Endothelial cell of umbilical vein (primary cell): ENCODE data around the gene TESK2. TPM values are rescaled to one million over a fixed set of nuclear protein-coding genes. Genes with fewer than 3 reads are reported as not detected.
"Not testable (repeated sequence)": the region's sequence is repeated elsewhere in the genome, so short reads cannot be mapped to it uniquely, and the experiment has no call there.

Source experiments
- BruUV-seq: library from RNA; stranded (reverse); fragments of 400-500 nt; replicated peaks from 2 replicates; lab custom pipeline; 2021; lab: Mats Ljungman, UMichigan
- CTCF ChIA-PET: fragments of 300-600, 350-600 bp; sonication (Branson Sonifier 250); formaldehyde crosslinking; loops from one replicate; lab custom pipeline; 2021; ENCODE audit warnings: antibody characterized with exemption, inconsistent platforms; lab: Charles Lee
- POLR2A ChIA-PET: fragments of 300-600, 350-600 bp; sonication (Branson Sonifier 250); formaldehyde crosslinking; loops from one replicate; lab custom pipeline; 2021; ENCODE audit warnings: antibody characterized with exemption, inconsistent platforms; lab: Charles Lee
- DNase-seq: peaks from one replicate; pipeline ENCODE4 v3.0.0-alpha.2; 2011; ENCODE audit warnings: low read depth, low spot score
- FAIRE-seq: peaks from 2 replicates; lab custom pipeline; 2011; peaks lifted over from hg19 to GRCh38; lab: Jason Lieb, UNC
- H2AFZ ChIP-seq: 2 replicates; pipeline ENCODE4 v1.6.0; 2012; ENCODE audit warnings: low read depth, low read length, control low read depth, inconsistent platforms
- H3K27ac ChIP-seq: 2 replicates; pipeline ENCODE4 v1.5.1; 2011; ENCODE audit warnings: low read depth, mild to moderate bottlenecking, control low read depth, low read length, moderate library complexity; ENCODE audit not compliant: insufficient read depth
- H3K27me3 ChIP-seq, 2 experiments: 2 replicates each; pipeline versions ENCODE4 v1.6.0 to v1.6.1; 2011; ENCODE audit warnings: low read length in 2 of 2, mixed read lengths in 1 of 2; ENCODE audit not compliant: control insufficient read depth in 2 of 2, insufficient read depth in 2 of 2
- H3K36me3 ChIP-seq, 2 experiments: 2 replicates in 1 of 2; 3 replicates in 1 of 2; pipeline ENCODE4 v1.5.1; 2011; ENCODE audit warnings: low read length in 2 of 2, mild to moderate bottlenecking in 1 of 2, moderate library complexity in 1 of 2; ENCODE audit not compliant: control insufficient read depth in 2 of 2, insufficient read depth in 2 of 2; ENCODE audit errors: extremely low read depth in 1 of 2
- H3K4me1 ChIP-seq: 3 replicates; pipeline ENCODE4 v1.5.1; 2011; ENCODE audit warnings: mild to moderate bottlenecking, low read length; ENCODE audit not compliant: control insufficient read depth, insufficient read depth; ENCODE audit errors: extremely low read depth
- H3K4me2 ChIP-seq: 2 replicates; pipeline ENCODE4 v1.6.1; 2011; ENCODE audit warnings: low read length, control low read depth, mixed read lengths; ENCODE audit not compliant: insufficient read depth
- H3K4me3 ChIP-seq, 3 experiments: fragments of 200-600 bp in 1 of 3; sonication (generic), shearing (Covaris generic) in 1 of 3; replicated peaks in 1 of 3; 2 replicates each; pipeline ENCODE4 v1.5.1; 2011 to 2016; ENCODE audit warnings: control low read depth in 3 of 3, low read length in 3 of 3, mild to moderate bottlenecking in 2 of 3, inconsistent platforms in 1 of 3, low read depth in 1 of 3, moderate library complexity in 1 of 3; ENCODE audit not compliant: insufficient read depth in 1 of 3
- H3K79me2 ChIP-seq: 2 replicates; pipeline ENCODE4 v1.6.0; 2012; ENCODE audit warnings: low read length, inconsistent platforms; ENCODE audit not compliant: control insufficient read depth, insufficient read depth
- H3K9ac ChIP-seq: replicated peaks from 2 replicates; pipeline ENCODE3; 2011; ENCODE audit warnings: low read length, control low read depth; ENCODE audit not compliant: insufficient read depth; ENCODE audit errors: extremely low read depth
- H3K9me1 ChIP-seq: replicated peaks from 3 replicates; pipeline ENCODE4 v1.6.0; 2011; ENCODE audit warnings: mild to moderate bottlenecking, low read length; ENCODE audit not compliant: control insufficient read depth, insufficient read depth; ENCODE audit errors: extremely low read depth
- H3K9me3 ChIP-seq: replicated peaks from 2 replicates; pipeline ENCODE4 v1.5.1; 2012; ENCODE audit warnings: low read length, inconsistent platforms; ENCODE audit not compliant: control insufficient read depth, insufficient read depth
- H4K20me1 ChIP-seq: replicated peaks from 2 replicates; pipeline ENCODE3; 2011; ENCODE audit warnings: mild to moderate bottlenecking, low read length; ENCODE audit not compliant: control insufficient read depth, insufficient read depth; ENCODE audit errors: extremely low read depth
- EZH2 ChIP-seq: IDR thresholded peaks from 2 replicates; pipeline ENCODE4 v1.6.1; 2012; ENCODE audit warnings: borderline replicate concordance, low read depth, mild to moderate bottlenecking, moderate library complexity, low read length, inconsistent platforms; ENCODE audit not compliant: severe bottlenecking
- FOS ChIP-seq: IDR thresholded peaks from 2 replicates; pipeline ENCODE4 v1.6.1; 2011; ENCODE audit warnings: mild to moderate bottlenecking, low read length, moderate library complexity, borderline replicate concordance; ENCODE audit not compliant: insufficient read depth
- MYC ChIP-seq: IDR thresholded peaks from one replicate; pipeline ENCODE4 v1.6.1; 2011; ENCODE audit warnings: mild to moderate bottlenecking, low read depth, low read length
- dilution Hi-C: fragments of 300-500 bp; cut with MboI; formaldehyde crosslinking; loops from one replicate; pipeline ENCODE4 v1.15.0; 2019; ENCODE audit warnings: low sequenced_read_pairs; ENCODE audit not compliant: extremely low pct_ligation_motif_present
- intact Hi-C: fragments of 100-400 bp; cut with micrococcal nuclease; formaldehyde crosslinking; loops from one replicate; pipeline ENCODE4 v1.10.0; 2022
- polyA plus RNA-seq, 4 experiments: library from polyadenylated mRNA; depleted of rRNA in 3 of 4; stranded (reverse) in 3 of 4; unstranded in 1 of 4; fragments of >200 nt; gene quantifications; 2 replicates each; pipeline versions ENCODE4 v1.2.1 to v1.2.3, GENCODE V29; 2011 to 2012; ENCODE audit warnings: missing spikeins in 1 of 4
- total RNA-seq: library from RNA; stranded (reverse); gene quantifications from 2 replicates; pipeline ENCODE4 v1.2.3, GENCODE V29; 2021

TESK2 gene
- total and polyA plus RNA-seq, 2 donors (not counting 3 experiments of a cell fraction or from before 2014, with no cell fraction given): 2.1 to 2.6 TPM

- BruUV-seq: no TSS peak
- Histone ChIP-seq H3K36me3 (no peaks in the 10 kb centered on the region), H3K4me1 (no peaks in the 10 kb centered on the region), H3K9me3 (no peaks in the 10 kb centered on the region), H3K4me2 (no peak overlapping the region), H2AFZ (no peak overlapping the region), H3K27ac (no peak overlapping the region), H3K79me2 (no peaks in the 10 kb centered on the region), H3K9ac (no peak overlapping the region), H3K27me3 (no peaks in the 10 kb centered on the region), H3K4me3 (no peak overlapping the region), H3K9me1 (no peaks in the 10 kb centered on the region), H4K20me1 (no peaks in the 10 kb centered on the region)
- dilution Hi-C loops (loop anchor here (25.0 kb wide), 1 partner anchor 115 kb away; no protein-coding TSS in a partner anchor), intact Hi-C loops (no loop called here)
- FAIRE-seq (no peak), DNase-seq (no peak)
- TF ChIP-seq FOS: no peak
- no peak for TF ChIP-seq EZH2
- TF ChIP-seq MYC: no peak
- ChIA-PET POLR2A (no interaction called here), CTCF (interaction anchor here (0.6 to 1.9 kb wide), 4 partner anchors 8 to 118 kb away, joined by 3 to 10 read pairs (median 4); no protein-coding TSS in a partner anchor)
Observed at GRCh38 chr1:45477646-45478045, 13.3 kb downstream of the TESK2 start.

DNA sequence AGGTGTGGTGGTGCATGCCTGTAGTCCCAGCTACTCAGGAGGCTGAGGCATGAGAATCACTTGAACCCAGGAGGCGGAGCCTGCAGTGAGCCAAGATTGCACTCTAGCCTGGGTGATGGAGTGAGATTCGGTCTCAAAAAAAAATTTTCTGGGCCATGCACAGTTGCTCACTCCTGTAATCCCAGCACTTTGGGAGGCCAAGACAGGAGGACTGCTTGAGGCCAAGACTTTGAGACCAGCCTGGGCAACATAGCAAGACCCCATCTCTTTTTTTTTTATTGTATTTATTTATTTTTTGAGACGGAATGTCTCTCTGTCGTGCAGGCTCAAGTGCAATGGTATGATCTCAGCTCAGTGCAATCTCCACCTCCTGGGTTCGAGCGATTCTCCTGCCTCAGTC lies 16.8 kb downstream of the TESK2 start:
- H3K27ac ChIP-seq, H2AFZ ChIP-seq, H3K36me3 ChIP-seq, DNase-seq, BruUV-seq, H3K9me1 ChIP-seq, H3K4me1 ChIP-seq, H3K9ac ChIP-seq, intact Hi-C loops, H3K4me3 ChIP-seq, H4K20me1 ChIP-seq, dilution Hi-C loops, FAIRE-seq, H3K4me2 ChIP-seq, H3K9me3 ChIP-seq, H3K79me2 ChIP-seq, H3K27me3 ChIP-seq, CTCF ChIA-PET: not testable (repeated sequence)
- POLR2A ChIA-PET: interaction anchor here (0.6 kb wide), 1 partner anchor 756 kb away, joined by 3 read pairs; no protein-coding TSS in a partner anchor
